Measurements from ENCODE around the gene FAM13B.
A peak's percentile ranks its signal among the peaks of the same experiment; 100 is the strongest.

The FAM13B gene

DNA sequence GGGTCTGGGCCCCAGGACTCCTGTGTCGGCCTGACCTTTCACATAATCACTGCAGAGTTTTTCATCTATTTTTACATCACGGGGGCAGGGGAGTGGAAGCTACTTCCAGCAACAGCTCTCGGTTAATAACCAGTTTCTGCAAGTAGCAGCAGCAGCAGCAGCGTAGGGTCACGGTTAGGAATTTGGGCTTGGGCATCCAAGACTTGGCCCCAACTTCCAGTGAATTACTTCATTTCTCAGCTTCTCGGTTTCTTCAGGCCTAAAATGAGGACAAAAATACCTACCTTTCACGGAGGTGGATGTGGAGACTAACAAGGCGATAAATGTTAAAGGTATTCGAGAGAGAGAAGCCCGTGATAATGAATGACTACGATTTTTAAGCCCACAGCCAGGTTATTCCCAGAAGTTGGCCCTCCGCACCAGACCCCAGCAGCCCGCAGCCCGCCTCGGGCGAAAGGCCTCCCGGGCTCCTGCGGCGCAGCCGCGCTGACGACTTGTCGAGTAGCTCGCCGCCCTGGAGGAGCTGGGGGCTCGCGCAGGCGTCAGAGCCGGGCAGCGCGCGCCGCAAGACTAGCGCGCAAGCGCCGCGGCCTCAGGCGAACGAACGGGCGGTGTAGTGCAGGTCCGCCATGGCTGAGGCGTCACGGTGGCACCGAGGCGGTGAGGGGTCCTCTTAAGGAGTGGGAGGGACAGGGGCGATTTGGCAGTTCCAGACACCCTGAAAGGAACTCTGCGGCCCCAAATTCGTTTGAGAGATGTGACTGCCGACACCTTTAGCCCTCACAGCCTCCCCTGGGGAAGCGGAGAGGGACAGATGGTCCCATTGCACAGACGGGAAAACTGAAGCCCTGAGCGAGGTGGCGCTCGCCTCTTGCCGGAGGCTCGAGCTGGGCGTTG, 143.8 kb downstream of the FAM13B start, which contains the start of gene PKD2L2:
TSS of gene PKD2L2 (plus strand) at position 595 of the 897 bp plus-strand sequence. CDS start at position 630, 35 bp downstream.
- Histone ChIP-seq H3K4me3 (ENCODE audit: low read depth in 1 of 2, low read length in 2 of 2) (peak within 1 kb of the TSS; percentile 49 to 59; a peak in 3 of 4 replicates), H3K27me3 (ENCODE audit: insufficient read depth, low read length, poor library complexity) (no peaks in the 10 kb centered on the region), H3K79me2 (ENCODE audit: insufficient read depth, low read length) (peaks cover 3% of the 10 kb centered on the region; the same call in 1 of the 2 replicates), H3K9ac (ENCODE audit: low read depth, low read length) (peak within 1 kb of the TSS; percentile 72), H3K27ac (ENCODE audit: low read length) (peak within 1 kb of the TSS; percentile 87), H4K20me1 (ENCODE audit: insufficient read depth, low read length) (no peaks in the 10 kb centered on the region), H3K4me2 (ENCODE audit: insufficient read depth, low read length) (peak within 1 kb of the TSS; percentile 72), H3K36me3 (ENCODE audit: insufficient read depth, low read length) (no peaks in the 10 kb centered on the region), H2AFZ (ENCODE audit: low read depth, low read length) (peak within 1 kb of the TSS; percentile 84), H3K4me1 (ENCODE audit: insufficient read depth, low read length) (peaks cover 23% of the 10 kb centered on the region), H3K9me3 (ENCODE audit: insufficient read depth, low read length, severe bottlenecking) (no peaks in the 10 kb centered on the region)
- ATAC-seq (ENCODE audit: insufficient read depth, low read depth) = peak; percentile 98
- TF ChIP-seq CTCF (IDR thresholded peaks at IDR 0.05; ENCODE audit: borderline replicate concordance, extremely low read depth, low read length, poor library complexity, severe bottlenecking) = peak; percentile 2
- no peak for TF ChIP-seq EZH2 (IDR thresholded peaks at IDR 0.05; ENCODE audit: borderline replicate concordance, low read depth, low read length, severe bottlenecking)
- peak; percentile 81 for DNase-seq

- no peaks in the 10 kb centered on the region for H3K9me3 ChIP-seq (ENCODE audit: insufficient read depth, low read length, severe bottlenecking)
- H3K9ac ChIP-seq (ENCODE audit: low read depth, low read length) = peak overlapping the region; percentile 72
- H4K20me1 ChIP-seq (ENCODE audit: insufficient read depth, low read length) = no peaks in the 10 kb centered on the region
- H2AFZ ChIP-seq (ENCODE audit: low read depth, low read length) = peak overlapping the region; percentile 84
- H3K4me1 ChIP-seq (ENCODE audit: insufficient read depth, low read length) = peaks cover 23% of the 10 kb centered on the region
- H3K36me3 ChIP-seq (ENCODE audit: insufficient read depth, low read length) = no peaks in the 10 kb centered on the region
- H3K27me3 ChIP-seq (ENCODE audit: insufficient read depth, low read length, poor library complexity) = no peaks in the 10 kb centered on the region
- peaks cover 3% of the 10 kb centered on the region; the same call in 1 of the 2 replicates for H3K79me2 ChIP-seq (ENCODE audit: insufficient read depth, low read length)
- ATAC-seq (ENCODE audit: insufficient read depth, low read depth) (no peak), DNase-seq (no peak)
- H3K4me3 ChIP-seq (ENCODE audit: low read depth in 1 of 2, low read length in 2 of 2) = peak overlapping the region; percentile 49 to 59; a peak in 3 of 4 replicates
- peak overlapping the region; percentile 87 for H3K27ac ChIP-seq (ENCODE audit: low read length)
- TF ChIP-seq EZH2 (IDR thresholded peaks at IDR 0.05; ENCODE audit: borderline replicate concordance, low read depth, low read length, severe bottlenecking) (no peak), CTCF (IDR thresholded peaks at IDR 0.05; ENCODE audit: borderline replicate concordance, extremely low read depth, low read length, poor library complexity, severe bottlenecking) (no peak)
- peak overlapping the region; percentile 72 for H3K4me2 ChIP-seq (ENCODE audit: insufficient read depth, low read length)
These were observed 144.4 kb downstream of the FAM13B start for GRCh38 chr5:137888466-137888862.

Measured in DND-41 (cell line).